Measurements from ENCODE around the gene LTBP1. TPM values are rescaled to one million over a fixed set of nuclear protein-coding genes. Genes with fewer than 3 reads are reported as not detected.

Gene LTBP1
- total RNA-seq, 2 experiments from 2014 or later: 0.06 TPM; not detected in 1

DNA sequence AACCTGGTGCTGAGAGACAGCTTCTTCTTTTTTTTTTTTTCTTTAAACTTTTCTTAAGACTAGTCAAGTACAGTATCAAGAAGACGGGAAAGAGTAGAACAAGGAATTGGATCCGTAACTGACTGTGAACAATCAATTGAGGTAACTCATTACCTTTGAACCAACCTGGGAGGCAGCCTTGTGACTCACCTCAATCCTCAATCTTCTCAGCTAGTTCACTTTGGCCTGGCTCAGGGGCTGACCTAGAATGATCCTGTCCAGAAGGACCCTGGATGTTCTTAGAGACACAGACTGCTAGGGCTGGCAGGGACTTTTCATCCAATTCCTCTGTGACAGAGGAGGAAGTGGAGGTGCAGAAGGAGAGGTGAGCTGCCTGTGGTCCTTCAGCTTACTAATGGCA lies 1.5 kb upstream of the LTBP1 start:
- Mint-ChIP-seq H3K27ac (no peak overlapping the region), H3K9me3 (no peaks in the 10 kb centered on the region), H3K4me3 (peak overlapping the region; percentile 46), H3K27me3 (peaks cover 34% of the 10 kb centered on the region), H3K36me3 (ENCODE audit: low read depth) (no peaks in the 10 kb centered on the region), H3K4me1 (ENCODE audit: low read depth) (no peaks in the 10 kb centered on the region)
- Histone ChIP-seq H3K4me1 (ENCODE audit: insufficient read depth, low read length) (peaks cover 5% of the 10 kb centered on the region), H3K27me3 (ENCODE audit: control insufficient read depth in 1 of 2, insufficient read depth in 2 of 2, low read length in 2 of 2) (peaks cover 17 to 22% of the 10 kb centered on the region in 2 experiments), H3K4me3 (ENCODE audit: low read length) (no peak overlapping the region), H3K36me3 (ENCODE audit: insufficient read depth, low read length) (no peaks in the 10 kb centered on the region), H3K9me3 (ENCODE audit: control insufficient read depth in 1 of 2, insufficient read depth in 1 of 2, low read length in 2 of 2) (peaks cover 0 to 7% of the 10 kb centered on the region in 2 experiments), H3K27ac (ENCODE audit: low read depth in 1 of 2, low read length in 2 of 2) (no peak overlapping the region)
- no peak for TF ChIP-seq CTCF (IDR thresholded peaks at IDR 0.05)
- ChIA-PET POLR2A (no interaction called here), CTCF (interaction anchor here (0.6 kb wide), 1 partner anchor 59 kb away, joined by 3 read pairs; no protein-coding TSS in a partner anchor)
- intact Hi-C loops (cut with DNase I, micrococcal nuclease): no loop called here
- ATAC-seq (ENCODE audit: poor library complexity) (no peak), DNase-seq (no peak)

DNA sequence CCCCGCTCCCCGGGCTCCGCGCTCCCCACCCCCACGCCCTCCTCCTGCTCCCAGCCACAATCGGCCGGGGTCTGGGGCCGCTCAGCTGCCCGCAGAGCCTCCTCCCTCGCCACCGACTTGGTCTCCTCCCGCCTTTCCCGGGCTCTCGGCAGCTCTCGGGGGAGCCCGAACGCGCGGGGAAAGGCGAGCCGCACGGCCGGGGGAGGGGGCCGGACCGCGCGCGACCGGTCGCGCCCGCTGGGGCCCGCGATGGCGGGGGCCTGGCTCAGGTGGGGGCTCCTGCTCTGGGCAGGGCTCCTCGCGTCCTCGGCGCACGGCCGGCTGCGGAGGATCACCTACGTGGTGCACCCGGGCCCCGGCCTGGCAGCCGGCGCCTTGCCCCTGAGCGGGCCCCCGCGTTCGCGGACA lies 327 bp downstream of the LTBP1 start:
- no peak overlapping the region for H3K4me3 Mint-ChIP-seq
- Histone ChIP-seq H3K27ac (ENCODE audit: low read depth in 1 of 2, low read length in 2 of 2) (no peak overlapping the region), H3K4me3 (ENCODE audit: low read length) (peak overlapping the region; percentile 59), H3K4me1 (ENCODE audit: insufficient read depth, low read length) (peaks cover 5% of the 10 kb centered on the region), H3K27me3 (ENCODE audit: control insufficient read depth in 1 of 2, insufficient read depth in 2 of 2, low read length in 2 of 2) (peaks cover 24% of the 10 kb centered on the region in 2 experiments), H3K36me3 (ENCODE audit: insufficient read depth, low read length) (no peaks in the 10 kb centered on the region), H3K9me3 (ENCODE audit: control insufficient read depth in 1 of 2, insufficient read depth in 1 of 2, low read length in 2 of 2) (peaks cover 0 to 7% of the 10 kb centered on the region in 2 experiments)
- no peaks in the 10 kb centered on the region for H3K4me1 Mint-ChIP-seq (ENCODE audit: low read depth)
- intact Hi-C loops (cut with DNase I, micrococcal nuclease): no loop called here
- H3K27ac Mint-ChIP-seq: no peak overlapping the region
- H3K27me3 Mint-ChIP-seq: peaks cover 49% of the 10 kb centered on the region
- no peaks in the 10 kb centered on the region for H3K36me3 Mint-ChIP-seq (ENCODE audit: low read depth)
- CTCF ChIA-PET: no interaction called here
- no peak for TF ChIP-seq CTCF (IDR thresholded peaks at IDR 0.05)
- ATAC-seq (ENCODE audit: poor library complexity) (peak; percentile 11), DNase-seq (peak in 2 of 14 experiments; percentile 1 to 17)
- POLR2A ChIA-PET: no interaction called here
- no peaks in the 10 kb centered on the region for H3K9me3 Mint-ChIP-seq

- POLR2A ChIA-PET: no interaction called here
- H3K4me3 Mint-ChIP-seq: peak overlapping the region; percentile 73
- peaks cover 5% of the 10 kb centered on the region for H3K4me1 ChIP-seq (ENCODE audit: insufficient read depth, low read length)
- no peak overlapping the region for H3K27ac ChIP-seq (ENCODE audit: low read depth in 1 of 2, low read length in 2 of 2)
- no peaks in the 10 kb centered on the region for H3K36me3 Mint-ChIP-seq (ENCODE audit: low read depth)
- TF ChIP-seq CTCF (IDR thresholded peaks at IDR 0.05): no peak
- CTCF ChIA-PET: no interaction called here
- peak; percentile 45 for ATAC-seq (ENCODE audit: poor library complexity)
- peaks cover 24% of the 10 kb centered on the region in 2 experiments for H3K27me3 ChIP-seq (ENCODE audit: control insufficient read depth in 1 of 2, insufficient read depth in 2 of 2, low read length in 2 of 2)
- no peak overlapping the region for H3K4me3 ChIP-seq (ENCODE audit: low read length)
- intact Hi-C loops (cut with DNase I, micrococcal nuclease): no loop called here
- peaks cover 49% of the 10 kb centered on the region for H3K27me3 Mint-ChIP-seq
- peaks cover 0 to 7% of the 10 kb centered on the region in 2 experiments for H3K9me3 ChIP-seq (ENCODE audit: control insufficient read depth in 1 of 2, insufficient read depth in 1 of 2, low read length in 2 of 2)
- no peak overlapping the region for H3K27ac Mint-ChIP-seq
- DNase-seq: peak in 5 of 14 experiments; percentile 11 to 22 (median 13)
- H3K36me3 ChIP-seq (ENCODE audit: insufficient read depth, low read length): no peaks in the 10 kb centered on the region
- no peaks in the 10 kb centered on the region for H3K9me3 Mint-ChIP-seq
- no peaks in the 10 kb centered on the region for H3K4me1 Mint-ChIP-seq (ENCODE audit: low read depth)
Observed at GRCh38 chr2:32947484-32948143, 861 bp downstream of the LTBP1 start.
